HG02623 (cell line): ENCODE results near the gene ANAPC2.
A peak's percentile ranks its signal among the peaks of the same experiment; 100 is the strongest.

Source experiments
- ATAC-seq: cut with Tn5 transposase; IDR thresholded peaks from one replicate; pipeline ENCODE4 v1.9.1; 2021; ENCODE audit warnings: moderate library complexity; ENCODE audit not compliant: unreplicated experiment

The ANAPC2 gene

DNA sequence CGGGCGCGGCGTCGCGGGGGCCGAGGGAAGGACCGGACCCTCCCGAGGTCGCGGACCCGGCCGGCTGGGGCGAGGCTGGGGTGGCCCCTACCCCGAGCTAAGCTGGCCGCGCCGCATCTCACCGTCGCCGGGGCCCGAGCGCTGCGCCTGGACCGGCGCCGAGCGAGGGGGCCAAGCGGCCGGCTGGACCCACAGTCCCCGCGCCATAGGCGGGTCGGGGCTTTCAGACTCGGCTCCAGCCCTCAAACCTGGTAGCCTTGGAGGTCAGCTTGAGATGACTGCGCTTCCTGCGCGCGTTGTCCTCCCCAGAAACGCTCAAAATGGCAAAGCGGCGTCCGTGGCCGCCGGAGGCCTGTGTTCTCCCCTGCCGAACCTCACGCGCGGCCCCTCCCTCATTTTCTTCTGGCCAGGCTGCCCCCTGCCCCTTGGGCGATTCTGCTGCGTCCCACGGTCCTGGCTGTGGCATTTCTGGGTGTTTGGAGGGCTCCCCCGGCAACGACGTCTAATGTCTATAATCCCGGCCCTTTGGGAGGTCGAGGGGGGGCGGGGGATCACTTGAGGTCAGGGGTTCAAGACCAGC is 58.1 kb downstream of the ANAPC2 start:
- no peak for ATAC-seq

DNA sequence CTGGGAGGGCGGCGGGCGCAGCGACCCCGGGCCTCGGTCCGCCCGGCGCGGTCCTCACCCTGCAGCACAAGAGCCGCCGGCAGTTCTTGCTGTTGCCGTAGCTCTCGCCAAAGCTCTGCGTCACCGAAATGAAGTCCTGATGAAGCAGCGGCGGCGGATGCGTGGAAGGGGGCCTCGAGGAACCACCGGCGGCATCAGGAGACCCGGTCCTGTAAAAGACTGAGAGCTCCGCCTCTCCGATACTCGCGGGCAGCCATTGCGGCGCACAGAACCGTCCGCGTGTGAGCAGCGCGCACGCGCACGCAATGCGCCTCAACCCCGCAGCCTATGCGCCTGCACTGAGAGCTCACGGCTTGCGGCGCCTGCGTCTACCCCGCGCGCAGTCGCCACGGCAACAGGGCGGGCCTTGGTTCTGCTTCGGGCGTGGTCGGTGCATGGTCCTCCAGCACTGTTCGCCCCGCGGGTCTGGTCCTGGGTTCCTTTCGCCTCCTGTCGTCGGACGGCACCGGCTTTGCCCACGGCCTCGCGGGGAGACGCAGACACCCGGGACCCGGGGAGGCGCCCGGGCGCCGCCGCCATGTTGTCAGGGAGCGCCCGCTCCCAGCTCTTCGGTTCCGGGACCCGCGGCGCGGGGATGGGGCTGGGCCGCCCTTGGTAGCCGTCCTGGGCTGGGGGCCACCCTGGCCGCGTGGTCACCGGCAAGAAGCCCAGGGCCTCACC is 58.7 kb downstream of the ANAPC2 start:
- ATAC-seq: peak; percentile 90

GRCh38 chr9:137128862-137129455 is 59.4 kb downstream of the ANAPC2 start:
- ATAC-seq: no peak

DNA sequence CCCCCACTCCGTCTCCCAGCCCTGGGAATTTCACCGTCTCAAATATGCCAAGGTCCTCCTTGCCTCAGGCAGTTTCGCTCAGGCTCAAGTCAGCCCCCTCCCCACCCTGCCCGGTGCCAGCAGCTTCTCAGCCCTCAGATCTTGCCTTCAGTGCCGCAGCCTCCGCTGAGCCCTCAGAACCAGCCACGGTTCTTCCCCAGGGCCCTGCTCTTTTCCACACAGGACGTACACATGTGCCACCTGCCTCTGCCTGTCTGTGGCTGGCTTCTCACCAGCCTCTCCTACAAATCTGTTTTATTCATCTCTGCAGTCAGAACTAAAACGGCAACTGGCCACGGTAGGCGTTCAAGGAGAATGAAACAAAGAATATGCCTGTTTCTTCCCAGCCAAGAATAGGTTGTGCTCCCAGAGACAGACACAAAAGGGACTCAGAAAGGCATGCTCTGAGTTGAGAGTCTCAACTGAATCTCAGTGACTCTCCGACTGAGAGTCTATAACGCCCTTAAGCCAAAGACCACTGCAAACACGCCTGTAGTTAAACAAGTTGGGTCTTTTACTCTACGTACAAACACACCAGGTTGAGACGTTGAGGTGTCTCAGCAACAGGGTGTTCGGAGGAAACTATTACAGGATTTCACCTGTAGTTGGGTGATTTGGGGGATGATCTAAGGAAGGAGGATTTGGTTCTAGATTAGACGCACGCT is 60.0 kb downstream of the ANAPC2 start:
- ATAC-seq: no peak

DNA sequence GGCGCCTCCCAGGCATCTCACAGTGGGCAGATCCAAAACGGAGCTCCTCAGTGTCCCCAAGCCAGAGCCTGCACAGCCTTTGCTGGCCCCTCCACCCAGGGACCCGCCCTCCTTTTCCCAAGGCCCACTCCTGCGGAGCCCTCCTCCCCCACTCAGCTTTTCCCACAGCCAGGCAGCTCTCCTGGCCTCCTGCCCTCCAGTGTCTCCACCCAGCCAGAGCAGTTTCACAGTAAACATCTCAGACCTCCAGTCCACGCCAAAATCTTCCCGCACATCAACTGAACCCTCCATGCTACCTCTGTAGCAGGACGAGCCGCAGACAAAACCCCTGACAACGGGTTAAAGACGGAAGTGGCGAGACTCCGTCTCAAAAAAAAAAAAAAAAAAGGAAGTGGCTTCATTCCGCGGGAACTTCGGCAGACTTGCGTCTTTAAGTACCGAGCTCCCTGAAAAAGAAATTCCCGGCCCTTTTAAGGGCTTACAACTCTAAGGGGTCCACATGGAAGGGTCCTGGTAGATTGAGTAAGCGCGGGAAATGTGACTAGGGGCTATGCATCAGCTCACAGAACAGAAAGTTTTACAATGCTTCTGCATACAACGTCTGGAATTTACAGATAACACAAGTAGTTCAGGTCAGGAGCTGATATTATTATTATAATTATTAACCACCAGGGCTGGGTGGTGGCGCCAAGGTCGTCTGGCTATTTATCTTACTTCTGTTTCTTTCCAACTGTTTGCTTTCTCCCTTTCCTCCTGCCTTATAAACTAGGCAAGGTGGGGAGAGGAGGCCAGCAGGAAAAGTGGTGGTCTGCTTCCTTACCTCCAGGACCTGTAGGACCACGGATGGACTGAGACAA is 60.8 kb downstream of the ANAPC2 start:
- no peak for ATAC-seq

- no peak for ATAC-seq
Measured at GRCh38 chr9:137126786-137127185, 61.6 kb downstream of the ANAPC2 start.
